ENCODE data around the gene ATXN7L3.

The ATXN7L3 gene

GRCh38 chr17:44233582-44233981, 33.9 kb upstream of the ATXN7L3 start:
- no peaks in the 10 kb centered on the region for H4K20me1 ChIP-seq (ENCODE audit: insufficient read depth, low read length)
- no peak overlapping the region for H3K9ac ChIP-seq (ENCODE audit: low read depth, low read length)
- no peak for DNase-seq
- H3K27me3 ChIP-seq (ENCODE audit: insufficient read depth, low read length, poor library complexity), result no peaks in the 10 kb centered on the region
- no peak overlapping the region for H2AFZ ChIP-seq (ENCODE audit: low read depth, low read length)
- no peaks in the 10 kb centered on the region for H3K79me2 ChIP-seq (ENCODE audit: insufficient read depth, low read length)
- no peak for TF ChIP-seq EZH2 (IDR thresholded peaks at IDR 0.05; ENCODE audit: borderline replicate concordance, low read depth, low read length, severe bottlenecking)
- no peak for TF ChIP-seq CTCF (IDR thresholded peaks at IDR 0.05; ENCODE audit: borderline replicate concordance, extremely low read depth, low read length, poor library complexity, severe bottlenecking)
- H3K4me3 ChIP-seq (ENCODE audit: low read depth in 1 of 2, low read length in 2 of 2), result no peak overlapping the region
- no peak for ATAC-seq (ENCODE audit: insufficient read depth, low read depth)
- H3K9me3 ChIP-seq (ENCODE audit: insufficient read depth, low read length, severe bottlenecking), result no peaks in the 10 kb centered on the region
- no peak overlapping the region for H3K4me2 ChIP-seq (ENCODE audit: insufficient read depth, low read length)
- no peaks in the 10 kb centered on the region for H3K36me3 ChIP-seq (ENCODE audit: insufficient read depth, low read length)
- no peaks in the 10 kb centered on the region for H3K4me1 ChIP-seq (ENCODE audit: insufficient read depth, low read length)
- H3K27ac ChIP-seq (ENCODE audit: low read length), result no peak overlapping the region

GRCh38 chr17:44232061-44232460, 32.4 kb upstream of the ATXN7L3 start:
- Histone ChIP-seq H3K36me3 (ENCODE audit: insufficient read depth, low read length) (no peaks in the 10 kb centered on the region), H3K4me1 (ENCODE audit: insufficient read depth, low read length) (no peaks in the 10 kb centered on the region), H3K27ac (ENCODE audit: low read length) (no peak overlapping the region), H3K27me3 (ENCODE audit: insufficient read depth, low read length, poor library complexity) (no peaks in the 10 kb centered on the region), H4K20me1 (ENCODE audit: insufficient read depth, low read length) (no peaks in the 10 kb centered on the region), H3K4me3 (ENCODE audit: low read depth in 1 of 2, low read length in 2 of 2) (no peak overlapping the region), H3K9me3 (ENCODE audit: insufficient read depth, low read length, severe bottlenecking) (no peaks in the 10 kb centered on the region), H2AFZ (ENCODE audit: low read depth, low read length) (no peak overlapping the region), H3K9ac (ENCODE audit: low read depth, low read length) (no peak overlapping the region), H3K4me2 (ENCODE audit: insufficient read depth, low read length) (no peak overlapping the region), H3K79me2 (ENCODE audit: insufficient read depth, low read length) (no peaks in the 10 kb centered on the region)
- ATAC-seq (ENCODE audit: insufficient read depth, low read depth) (no peak), DNase-seq (no peak)
- TF ChIP-seq EZH2 (IDR thresholded peaks at IDR 0.05; ENCODE audit: borderline replicate concordance, low read depth, low read length, severe bottlenecking) (no peak), CTCF (IDR thresholded peaks at IDR 0.05; ENCODE audit: borderline replicate concordance, extremely low read depth, low read length, poor library complexity, severe bottlenecking) (no peak)

GRCh38 chr17:44230140-44230539, 30.5 kb upstream of the ATXN7L3 start:
- Histone ChIP-seq H3K36me3 (ENCODE audit: insufficient read depth, low read length) (no peaks in the 10 kb centered on the region), H3K4me3 (ENCODE audit: low read depth in 1 of 2, low read length in 2 of 2) (no peak overlapping the region), H3K9me3 (ENCODE audit: insufficient read depth, low read length, severe bottlenecking) (no peaks in the 10 kb centered on the region), H3K4me2 (ENCODE audit: insufficient read depth, low read length) (no peak overlapping the region), H3K79me2 (ENCODE audit: insufficient read depth, low read length) (no peaks in the 10 kb centered on the region), H3K4me1 (ENCODE audit: insufficient read depth, low read length) (no peaks in the 10 kb centered on the region), H3K27ac (ENCODE audit: low read length) (no peak overlapping the region), H3K27me3 (ENCODE audit: insufficient read depth, low read length, poor library complexity) (no peaks in the 10 kb centered on the region), H4K20me1 (ENCODE audit: insufficient read depth, low read length) (no peaks in the 10 kb centered on the region), H2AFZ (ENCODE audit: low read depth, low read length) (no peak overlapping the region), H3K9ac (ENCODE audit: low read depth, low read length) (no peak overlapping the region)
- no peak for DNase-seq
- TF ChIP-seq CTCF (IDR thresholded peaks at IDR 0.05; ENCODE audit: borderline replicate concordance, extremely low read depth, low read length, poor library complexity, severe bottlenecking) (no peak), EZH2 (IDR thresholded peaks at IDR 0.05; ENCODE audit: borderline replicate concordance, low read depth, low read length, severe bottlenecking) (no peak)
- no peak for ATAC-seq (ENCODE audit: insufficient read depth, low read depth)

GRCh38 chr17:44229090-44229489, 29.4 kb upstream of the ATXN7L3 start:
- H3K36me3 ChIP-seq (ENCODE audit: insufficient read depth, low read length), result no peaks in the 10 kb centered on the region
- no peak for DNase-seq
- no peak overlapping the region for H3K4me3 ChIP-seq (ENCODE audit: low read depth in 1 of 2, low read length in 2 of 2)
- H3K4me2 ChIP-seq (ENCODE audit: insufficient read depth, low read length), result no peak overlapping the region
- ATAC-seq (ENCODE audit: insufficient read depth, low read depth), result no peak
- TF ChIP-seq EZH2 (IDR thresholded peaks at IDR 0.05; ENCODE audit: borderline replicate concordance, low read depth, low read length, severe bottlenecking), result no peak
- no peak for TF ChIP-seq CTCF (IDR thresholded peaks at IDR 0.05; ENCODE audit: borderline replicate concordance, extremely low read depth, low read length, poor library complexity, severe bottlenecking)
- no peaks in the 10 kb centered on the region for H3K27me3 ChIP-seq (ENCODE audit: insufficient read depth, low read length, poor library complexity)
- H3K9me3 ChIP-seq (ENCODE audit: insufficient read depth, low read length, severe bottlenecking), result no peaks in the 10 kb centered on the region
- no peak overlapping the region for H3K9ac ChIP-seq (ENCODE audit: low read depth, low read length)
- H2AFZ ChIP-seq (ENCODE audit: low read depth, low read length), result no peak overlapping the region
- no peaks in the 10 kb centered on the region for H3K79me2 ChIP-seq (ENCODE audit: insufficient read depth, low read length)
- H3K27ac ChIP-seq (ENCODE audit: low read length), result no peak overlapping the region
- H4K20me1 ChIP-seq (ENCODE audit: insufficient read depth, low read length), result no peaks in the 10 kb centered on the region
- H3K4me1 ChIP-seq (ENCODE audit: insufficient read depth, low read length), result no peaks in the 10 kb centered on the region

Data from DND-41 (cell line).